Amniotic stem cell (primary cell): ENCODE data around the gene UNK.

Experiments used
- DNase-seq: peaks from one replicate; lab custom pipeline; 2025; lab: John Stamatoyannopoulos, UW

Gene UNK

GRCh38 chr17:75834928-75835653 lies 50.5 kb downstream of the UNK start:
- DNase-seq: no peak

GRCh38 chr17:75835654-75835987 lies 51.0 kb downstream of the UNK start:
- DNase-seq: no peak

- no peak for DNase-seq
Measured at GRCh38 chr17:75836605-75837004, 52.0 kb downstream of the UNK start.

- no peak for DNase-seq
Measured at GRCh38 chr17:75837899-75838298, 53.3 kb downstream of the UNK start.

GRCh38 chr17:75838410-75838809 lies 53.8 kb downstream of the UNK start:
- no peak for DNase-seq

- no peak for DNase-seq
Measured at GRCh38 chr17:75839942-75840798, 55.6 kb downstream of the UNK start.

GRCh38 chr17:75840799-75841164 lies 56.2 kb downstream of the UNK start:
- DNase-seq: no peak

- DNase-seq: no peak
Measured at GRCh38 chr17:75842411-75842810, 57.8 kb downstream of the UNK start.

GRCh38 chr17:75842963-75843576 lies 58.5 kb downstream of the UNK start:
- no peak for DNase-seq

- DNase-seq: no peak
Measured at GRCh38 chr17:75843577-75844529, 59.2 kb downstream of the UNK start, which contains the start of gene UNC13D. TSS of gene UNC13D (minus strand) at chr17:75844404. CDS start at chr17:75844337, 67 bp downstream.

GRCh38 chr17:75844530-75845057 lies 60.0 kb downstream of the UNK start:
- no peak for DNase-seq

GRCh38 chr17:75845058-75845711 lies 60.6 kb downstream of the UNK start:
- DNase-seq: no peak

GRCh38 chr17:75845933-75846691 lies 61.5 kb downstream of the UNK start:
- DNase-seq: no peak

- no peak for DNase-seq
Measured at GRCh38 chr17:75846692-75847613, 62.3 kb downstream of the UNK start.

- DNase-seq: no peak
Measured at GRCh38 chr17:75847614-75848522, 63.3 kb downstream of the UNK start.

- no peak for DNase-seq
Measured at GRCh38 chr17:75848523-75849278, 64.1 kb downstream of the UNK start.

- DNase-seq: no peak
Measured at GRCh38 chr17:75849279-75849646, 64.7 kb downstream of the UNK start.
